HEK293 (cell line): ENCODE results near the gene EMC7.

Experiments
- PRDM1 ChIP-seq: fragments of 450-650 bp; formaldehyde crosslinking; IDR thresholded peaks from 2 replicates; pipeline ENCODE4; 2016; ENCODE audit warnings: missing biosample characterization, missing genetic modification characterization
- REST ChIP-seq: fragments of 450-650 bp; formaldehyde crosslinking; IDR thresholded peaks from 2 replicates; pipeline ENCODE4 v1.5.1; 2016; ENCODE audit warnings: missing biosample characterization, missing genetic modification characterization
- YY1 ChIP-seq: fragments of 450-650 bp; formaldehyde crosslinking; IDR thresholded peaks from 2 replicates; pipeline ENCODE4 v1.5.1; 2018; ENCODE audit warnings: missing biosample characterization, missing genetic modification characterization
- YY2 ChIP-seq: fragments of 450-650 bp; formaldehyde crosslinking; IDR thresholded peaks from 2 replicates; pipeline ENCODE4 v1.5.1; 2016; ENCODE audit warnings: missing biosample characterization, missing genetic modification characterization
- ZBTB20 ChIP-seq: fragments of 450-650 bp; formaldehyde crosslinking; IDR thresholded peaks from 2 replicates; pipeline ENCODE4 v1.5.1; 2016; ENCODE audit warnings: missing biosample characterization, missing genetic modification characterization
- ZBTB21 ChIP-seq: fragments of 450-650 bp; formaldehyde crosslinking; IDR thresholded peaks from 2 replicates; pipeline ENCODE4 v1.5.1; 2017; ENCODE audit warnings: missing biosample characterization, missing genetic modification characterization
- ZNF324 ChIP-seq: fragments of 450-650 bp; formaldehyde crosslinking; IDR thresholded peaks from 2 replicates; pipeline ENCODE4 v1.5.1; 2016; ENCODE audit warnings: missing biosample characterization, missing genetic modification characterization
- ZNF404 ChIP-seq: fragments of 450-650 bp; formaldehyde crosslinking; IDR thresholded peaks from 2 replicates; pipeline ENCODE4 v1.5.1; 2017; ENCODE audit warnings: missing biosample characterization, missing genetic modification characterization
- ZNF416 ChIP-seq: fragments of 450-650 bp; formaldehyde crosslinking; IDR thresholded peaks from 2 replicates; pipeline ENCODE4 v1.5.1; 2016; ENCODE audit warnings: missing biosample characterization, missing genetic modification characterization
- ZNF558 ChIP-seq: fragments of 450-650 bp; formaldehyde crosslinking; IDR thresholded peaks from 2 replicates; pipeline ENCODE4 v1.5.1; 2016; ENCODE audit warnings: missing biosample characterization, missing genetic modification characterization
- TF ChIP-seq, protein P1 (sequence below): fragments of 450-650 bp; formaldehyde crosslinking; IDR thresholded peaks from 2 replicates; pipeline ENCODE4 v1.5.1; 2016; ENCODE audit warnings: missing biosample characterization, missing genetic modification characterization
- TF ChIP-seq, protein P2 (sequence below): fragments of 450-650 bp; formaldehyde crosslinking; IDR thresholded peaks from 2 replicates; pipeline ENCODE4 v1.5.1; 2016; ENCODE audit warnings: missing biosample characterization, missing genetic modification characterization
- TF ChIP-seq, protein P3 (sequence below): fragments of 450-650 bp; IDR thresholded peaks from 2 replicates; pipeline ENCODE4 v1.5.1; 2018; ENCODE audit warnings: missing biosample characterization, mild to moderate bottlenecking, missing genetic modification characterization

GRCh38 chr15:34111488-34111887, 9.8 kb upstream of the EMC7 start:
- TF ChIP-seq ZNF558 (tag by site-specific recombination) (no peak), YY2 (tag by site-specific recombination) (no peak), PRDM1 (tag by site-specific recombination) (no peak), ZNF404 (no peak), YY1 (tag by site-specific recombination) (no peak), ZBTB20 (tag by site-specific recombination) (no peak), ZNF324 (tag by site-specific recombination) (no peak), ZBTB21 (no peak), REST (tag by site-specific recombination) (no peak), ZNF416 (tag by site-specific recombination) (no peak)
- TF ChIP-seq, protein P1, sequence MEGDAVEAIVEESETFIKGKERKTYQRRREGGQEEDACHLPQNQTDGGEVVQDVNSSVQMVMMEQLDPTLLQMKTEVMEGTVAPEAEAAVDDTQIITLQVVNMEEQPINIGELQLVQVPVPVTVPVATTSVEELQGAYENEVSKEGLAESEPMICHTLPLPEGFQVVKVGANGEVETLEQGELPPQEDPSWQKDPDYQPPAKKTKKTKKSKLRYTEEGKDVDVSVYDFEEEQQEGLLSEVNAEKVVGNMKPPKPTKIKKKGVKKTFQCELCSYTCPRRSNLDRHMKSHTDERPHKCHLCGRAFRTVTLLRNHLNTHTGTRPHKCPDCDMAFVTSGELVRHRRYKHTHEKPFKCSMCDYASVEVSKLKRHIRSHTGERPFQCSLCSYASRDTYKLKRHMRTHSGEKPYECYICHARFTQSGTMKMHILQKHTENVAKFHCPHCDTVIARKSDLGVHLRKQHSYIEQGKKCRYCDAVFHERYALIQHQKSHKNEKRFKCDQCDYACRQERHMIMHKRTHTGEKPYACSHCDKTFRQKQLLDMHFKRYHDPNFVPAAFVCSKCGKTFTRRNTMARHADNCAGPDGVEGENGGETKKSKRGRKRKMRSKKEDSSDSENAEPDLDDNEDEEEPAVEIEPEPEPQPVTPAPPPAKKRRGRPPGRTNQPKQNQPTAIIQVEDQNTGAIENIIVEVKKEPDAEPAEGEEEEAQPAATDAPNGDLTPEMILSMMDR (tag by site-specific recombination): no peak
- TF ChIP-seq, protein P2, sequence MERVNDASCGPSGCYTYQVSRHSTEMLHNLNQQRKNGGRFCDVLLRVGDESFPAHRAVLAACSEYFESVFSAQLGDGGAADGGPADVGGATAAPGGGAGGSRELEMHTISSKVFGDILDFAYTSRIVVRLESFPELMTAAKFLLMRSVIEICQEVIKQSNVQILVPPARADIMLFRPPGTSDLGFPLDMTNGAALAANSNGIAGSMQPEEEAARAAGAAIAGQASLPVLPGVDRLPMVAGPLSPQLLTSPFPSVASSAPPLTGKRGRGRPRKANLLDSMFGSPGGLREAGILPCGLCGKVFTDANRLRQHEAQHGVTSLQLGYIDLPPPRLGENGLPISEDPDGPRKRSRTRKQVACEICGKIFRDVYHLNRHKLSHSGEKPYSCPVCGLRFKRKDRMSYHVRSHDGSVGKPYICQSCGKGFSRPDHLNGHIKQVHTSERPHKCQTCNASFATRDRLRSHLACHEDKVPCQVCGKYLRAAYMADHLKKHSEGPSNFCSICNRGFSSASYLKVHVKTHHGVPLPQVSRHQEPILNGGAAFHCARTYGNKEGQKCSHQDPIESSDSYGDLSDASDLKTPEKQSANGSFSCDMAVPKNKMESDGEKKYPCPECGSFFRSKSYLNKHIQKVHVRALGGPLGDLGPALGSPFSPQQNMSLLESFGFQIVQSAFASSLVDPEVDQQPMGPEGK: no peak
- TF ChIP-seq, protein P3, sequence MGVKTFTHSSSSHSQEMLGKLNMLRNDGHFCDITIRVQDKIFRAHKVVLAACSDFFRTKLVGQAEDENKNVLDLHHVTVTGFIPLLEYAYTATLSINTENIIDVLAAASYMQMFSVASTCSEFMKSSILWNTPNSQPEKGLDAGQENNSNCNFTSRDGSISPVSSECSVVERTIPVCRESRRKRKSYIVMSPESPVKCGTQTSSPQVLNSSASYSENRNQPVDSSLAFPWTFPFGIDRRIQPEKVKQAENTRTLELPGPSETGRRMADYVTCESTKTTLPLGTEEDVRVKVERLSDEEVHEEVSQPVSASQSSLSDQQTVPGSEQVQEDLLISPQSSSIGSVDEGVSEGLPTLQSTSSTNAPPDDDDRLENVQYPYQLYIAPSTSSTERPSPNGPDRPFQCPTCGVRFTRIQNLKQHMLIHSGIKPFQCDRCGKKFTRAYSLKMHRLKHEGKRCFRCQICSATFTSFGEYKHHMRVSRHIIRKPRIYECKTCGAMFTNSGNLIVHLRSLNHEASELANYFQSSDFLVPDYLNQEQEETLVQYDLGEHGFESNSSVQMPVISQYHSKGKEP: no peak
